K562 (cell line): ENCODE data around the gene MIXL1. TPM values are rescaled to one million over a fixed set of nuclear protein-coding genes. Genes with fewer than 3 reads are reported as not detected.
A peak's percentile ranks its signal among the peaks of the same experiment; 100 is the strongest.

ENCODE experiments used
- EP400 ChIP-seq: fragments of 450-650 bp; IDR thresholded peaks from 2 replicates; pipeline ENCODE4 v1.6.1; 2017; ENCODE audit warnings: antibody characterized with exemption, mild to moderate bottlenecking, moderate library complexity
- ERF ChIP-seq: fragments of 450-650 bp; formaldehyde crosslinking; IDR thresholded peaks from 2 replicates; pipeline ENCODE4 v1.4.0; 2020; ENCODE audit warnings: mild to moderate bottlenecking, mixed read lengths
- HOMEZ ChIP-seq: fragments of 250-450 bp; sonication (Bioruptor Pico); IDR thresholded peaks from 2 replicates; pipeline ENCODE4 v1.4.0; 2020; ENCODE audit warnings: mild to moderate bottlenecking, moderate library complexity
- IRF9 ChIP-seq: fragments of 450-650 bp; IDR thresholded peaks from 2 replicates; pipeline ENCODE4 v1.6.1; 2016; ENCODE audit warnings: missing biosample characterization, missing genetic modification characterization
- MED1 ChIP-seq: sonication (generic); formaldehyde crosslinking; IDR thresholded peaks from 2 replicates; pipeline ENCODE4 v1.8.1; 2023; ENCODE audit warnings: missing genetic modification reagents, borderline replicate concordance
- POLR2G ChIP-seq: fragments of 200-400 bp; formaldehyde crosslinking; IDR thresholded peaks from 2 replicates; pipeline ENCODE4 v1.6.1; 2017; ENCODE audit warnings: low read depth, mild to moderate bottlenecking, antibody characterized with exemption, low read length, moderate library complexity
- PRDM10 ChIP-seq: fragments of 450-650 bp; IDR thresholded peaks from 2 replicates; pipeline ENCODE4 v1.6.1; 2018; ENCODE audit not compliant: partially characterized antibody
- TARDBP ChIP-seq: fragments of 450-650 bp; IDR thresholded peaks from 2 replicates; pipeline ENCODE4 v1.6.1; 2016
- TEAD1 ChIP-seq, 2 experiments: fragments of 450-650 bp in 1 of 2; sonication (generic) in 1 of 2; formaldehyde crosslinking; IDR thresholded peaks; 2 replicates each; pipeline versions ENCODE4 v1.4.0 to v1.8.0; 2020 to 2022; ENCODE audit warnings: mild to moderate bottlenecking in 2 of 2, missing genetic modification reagents in 1 of 2
- YBX1 ChIP-seq: fragments of 450-650 bp; IDR thresholded peaks from 2 replicates; pipeline ENCODE4 v1.7.1; 2016; ENCODE audit warnings: mild to moderate bottlenecking
- ZBTB33 ChIP-seq: sonication (generic); formaldehyde crosslinking; IDR thresholded peaks from 2 replicates; pipeline ENCODE4 v1.8.1; 2023; ENCODE audit warnings: mild to moderate bottlenecking, missing genetic modification reagents
- ZBTB34 ChIP-seq: fragments of 250-450 bp; sonication (Bioruptor Pico); IDR thresholded peaks from 2 replicates; pipeline ENCODE4 v1.8.0; 2021; ENCODE audit warnings: mild to moderate bottlenecking, moderate library complexity
- ZNF184 ChIP-seq: sonication (generic); formaldehyde crosslinking; IDR thresholded peaks from 2 replicates; pipeline ENCODE4 v1.5.0; 2020; ENCODE audit warnings: missing genetic modification reagents
- ZNF395 ChIP-seq: fragments of 200-800 bp; sonication (Bioruptor generic); IDR thresholded peaks from 2 replicates; pipeline ENCODE4 v1.6.1; 2017; ENCODE audit warnings: missing genetic modification characterization, missing compliant biosample characterization
- ZNF449 ChIP-seq: fragments of 250-450 bp; sonication (Bioruptor Pico); IDR thresholded peaks from 2 replicates; pipeline ENCODE4 v1.8.0; 2022; ENCODE audit warnings: moderate library complexity, mild to moderate bottlenecking, inconsistent platforms
- polyA plus RNA-seq, 8 experiments: library from polyadenylated mRNA; depleted of rRNA in 4 of 8; stranded (reverse) in 5 of 8; unstranded in 3 of 8; fragments of >200 nt; fragmentation: Nextera tagmentation in 2 of 8; fragmentation: Illumina TruSeq in 1 of 8; extraction: Ambion mirVana in 2 of 8; extraction: Trizol in 1 of 8; gene quantifications; 2 replicates each; pipeline versions ENCODE4 v1.2.1 to v1.2.3, GENCODE V29; 2011 to 2014; ENCODE audit warnings: inconsistent platforms in 1 of 8, missing spikeins in 1 of 8
- total RNA-seq, 7 experiments: library from RNA; depleted of rRNA in 6 of 7; stranded (reverse); fragments of >200 nt in 6 of 7; fragmentation: Illumina TruSeq in 2 of 7; extraction: Trizol in 2 of 7; gene quantifications; 2 replicates each; pipeline versions ENCODE4 v1.2.1 to v1.2.3, GENCODE V29; 2011 to 2021; ENCODE audit warnings: low replicate concordance in 1 of 7

The MIXL1 gene
- total and polyA plus RNA-seq, 9 of the 15 experiments (the other 6 are each of a cell fraction or from before 2014, with no cell fraction given): not detected

- no peak for TF ChIP-seq HOMEZ (CRISPR knock-in tag)
- TF ChIP-seq YBX1: no peak
- no peak for TF ChIP-seq ZBTB33
- no peak for TF ChIP-seq TEAD1 (CRISPR knock-in tag; IDR thresholded peaks at IDR 0.05)
- TF ChIP-seq TARDBP: no peak
- peak; percentile 72 for TF ChIP-seq POLR2G
- TF ChIP-seq MED1 (CRISPR knock-in tag): no peak
- TF ChIP-seq ZNF184 (CRISPR knock-in tag): no peak
- TF ChIP-seq PRDM10: no peak
- no peak for TF ChIP-seq IRF9 (tag)
- TF ChIP-seq ERF (CRISPR knock-in tag): no peak
- TF ChIP-seq EP400: no peak
- no peak for TF ChIP-seq ZNF449 (CRISPR knock-in tag)
- no peak for TF ChIP-seq ZBTB34 (CRISPR knock-in tag)
- TF ChIP-seq ZNF395 (CRISPR knock-in tag): no peak
Measured at GRCh38 chr1:226223786-226224244, 351 bp downstream of the MIXL1 start (continued).
